Upper lobe of left lung (tissue), 4 donors: ENCODE results near the gene SDK1.

Source experiments
- CTCF ChIP-seq, 6 experiments: fragments of 450-650 bp in 4 of 6; fragments of 200-600 bp in 2 of 6; sonication (generic) in 2 of 6; IDR thresholded peaks; one replicate each; pipeline ENCODE4 v1.5.1; 2016 to 2019; ENCODE audit warnings: antibody characterized with exemption in 6 of 6
- POLR2A ChIP-seq, 4 donors: fragments of 450-650 bp; IDR thresholded peaks; one replicate each; pipeline ENCODE4 v1.5.1; 2016 to 2017; ENCODE audit warnings: antibody characterized with exemption in 4 of 4, mild to moderate bottlenecking in 2 of 4

- TF ChIP-seq POLR2A (IDR thresholded peaks at IDR 0.05) (no peak), CTCF (IDR thresholded peaks at IDR 0.05) (no peak)
These were observed 558.4 kb downstream of the SDK1 start for GRCh38 chr7:3859431-3859830.
